PFSK-1 (cell line): Measurements from ENCODE around the gene POU6F2.

ENCODE experiments used
- FOXP2 ChIP-seq: optimal IDR thresholded peaks from 2 replicates; pipeline ENCODE3; 2011; ENCODE audit warnings: borderline replicate concordance, control low read depth, inconsistent platforms; ENCODE audit not compliant: insufficient read depth; ENCODE audit errors: extremely low read length, extremely low read depth
- POLR2AphosphoS5 ChIP-seq: IDR thresholded peaks from 2 replicates; pipeline ENCODE4 v1.6.1; 2012; ENCODE audit warnings: low read depth, mild to moderate bottlenecking, control low read depth, low read length, moderate library complexity
- SIN3A ChIP-seq: IDR thresholded peaks from 2 replicates; pipeline ENCODE4 v1.6.1; 2012; ENCODE audit warnings: mild to moderate bottlenecking, low read length, moderate library complexity, borderline replicate concordance; ENCODE audit not compliant: insufficient read depth
- TAF1 ChIP-seq: IDR thresholded peaks from 2 replicates; pipeline ENCODE4 v1.6.1; 2012; ENCODE audit warnings: low read length, control low read depth, borderline replicate concordance; ENCODE audit not compliant: insufficient read depth
- TF ChIP-seq, protein P1 (sequence below), 2 experiments: IDR thresholded peaks; 2 replicates each; pipeline versions ENCODE4 v1.6.1 to v1.8.0; 2011 to 2012; ENCODE audit warnings: low read depth in 2 of 2, low read length in 2 of 2, control low read depth in 1 of 2, inconsistent platforms in 1 of 2, mild to moderate bottlenecking in 1 of 2, moderate library complexity in 1 of 2; ENCODE audit not compliant: insufficient read depth in 1 of 2

POU6F2 gene

DNA sequence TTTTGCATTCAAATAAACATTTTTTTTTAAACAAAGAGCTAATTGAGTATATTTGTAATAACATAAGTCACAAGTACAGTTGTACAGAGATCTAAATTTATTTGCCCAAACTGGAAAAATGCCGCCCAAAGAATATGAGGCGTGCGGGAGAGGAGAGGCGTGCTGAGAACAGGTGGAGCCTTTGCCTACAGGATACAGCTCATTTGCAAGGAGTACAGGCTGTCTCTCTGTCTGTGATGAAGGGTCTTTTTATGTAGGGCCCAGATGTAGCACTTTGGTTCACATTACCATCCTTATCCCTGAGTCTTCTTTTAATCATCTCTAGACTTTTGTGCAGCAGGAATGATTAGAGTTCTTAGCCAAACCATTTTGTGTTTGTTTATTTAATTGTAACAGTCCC is 58.2 kb downstream of the POU6F2 start:
- TF ChIP-seq SIN3A (no peak), TAF1 (no peak), FOXP2 (no peak), POLR2AphosphoS5 (no peak)
- TF ChIP-seq, protein P1, sequence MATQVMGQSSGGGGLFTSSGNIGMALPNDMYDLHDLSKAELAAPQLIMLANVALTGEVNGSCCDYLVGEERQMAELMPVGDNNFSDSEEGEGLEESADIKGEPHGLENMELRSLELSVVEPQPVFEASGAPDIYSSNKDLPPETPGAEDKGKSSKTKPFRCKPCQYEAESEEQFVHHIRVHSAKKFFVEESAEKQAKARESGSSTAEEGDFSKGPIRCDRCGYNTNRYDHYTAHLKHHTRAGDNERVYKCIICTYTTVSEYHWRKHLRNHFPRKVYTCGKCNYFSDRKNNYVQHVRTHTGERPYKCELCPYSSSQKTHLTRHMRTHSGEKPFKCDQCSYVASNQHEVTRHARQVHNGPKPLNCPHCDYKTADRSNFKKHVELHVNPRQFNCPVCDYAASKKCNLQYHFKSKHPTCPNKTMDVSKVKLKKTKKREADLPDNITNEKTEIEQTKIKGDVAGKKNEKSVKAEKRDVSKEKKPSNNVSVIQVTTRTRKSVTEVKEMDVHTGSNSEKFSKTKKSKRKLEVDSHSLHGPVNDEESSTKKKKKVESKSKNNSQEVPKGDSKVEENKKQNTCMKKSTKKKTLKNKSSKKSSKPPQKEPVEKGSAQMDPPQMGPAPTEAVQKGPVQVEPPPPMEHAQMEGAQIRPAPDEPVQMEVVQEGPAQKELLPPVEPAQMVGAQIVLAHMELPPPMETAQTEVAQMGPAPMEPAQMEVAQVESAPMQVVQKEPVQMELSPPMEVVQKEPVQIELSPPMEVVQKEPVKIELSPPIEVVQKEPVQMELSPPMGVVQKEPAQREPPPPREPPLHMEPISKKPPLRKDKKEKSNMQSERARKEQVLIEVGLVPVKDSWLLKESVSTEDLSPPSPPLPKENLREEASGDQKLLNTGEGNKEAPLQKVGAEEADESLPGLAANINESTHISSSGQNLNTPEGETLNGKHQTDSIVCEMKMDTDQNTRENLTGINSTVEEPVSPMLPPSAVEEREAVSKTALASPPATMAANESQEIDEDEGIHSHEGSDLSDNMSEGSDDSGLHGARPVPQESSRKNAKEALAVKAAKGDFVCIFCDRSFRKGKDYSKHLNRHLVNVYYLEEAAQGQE (IDR thresholded peaks at IDR 0.05; ENCODE audit: insufficient read depth in 1 of 2, low read depth in 2 of 2, low read length in 2 of 2), result no peak

DNA sequence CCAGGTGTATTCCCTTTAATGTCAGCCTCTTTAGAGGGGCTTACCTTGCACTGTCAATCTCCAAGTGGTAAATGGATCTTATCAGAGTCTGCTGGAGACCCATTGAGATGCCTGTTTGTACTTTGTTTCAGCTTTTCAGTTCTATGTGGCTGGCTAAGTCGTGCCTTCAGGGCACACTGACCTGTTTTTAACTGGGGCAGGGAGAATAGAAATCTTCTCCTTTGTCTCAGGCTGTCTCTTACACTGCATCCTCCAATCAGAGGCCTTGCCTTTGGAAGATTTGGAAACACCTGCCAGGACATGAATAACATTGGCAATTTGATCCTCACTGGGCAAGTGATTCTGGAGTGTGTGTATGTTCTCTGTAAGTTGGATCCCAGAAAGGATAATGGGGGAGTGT is 65.0 kb downstream of the POU6F2 start:
- no peak for TF ChIP-seq SIN3A
- no peak for TF ChIP-seq TAF1
- TF ChIP-seq POLR2AphosphoS5, result no peak
- no peak for TF ChIP-seq FOXP2
- TF ChIP-seq, protein P1 (IDR thresholded peaks at IDR 0.05; ENCODE audit: insufficient read depth in 1 of 2, low read depth in 2 of 2, low read length in 2 of 2), result no peak

DNA sequence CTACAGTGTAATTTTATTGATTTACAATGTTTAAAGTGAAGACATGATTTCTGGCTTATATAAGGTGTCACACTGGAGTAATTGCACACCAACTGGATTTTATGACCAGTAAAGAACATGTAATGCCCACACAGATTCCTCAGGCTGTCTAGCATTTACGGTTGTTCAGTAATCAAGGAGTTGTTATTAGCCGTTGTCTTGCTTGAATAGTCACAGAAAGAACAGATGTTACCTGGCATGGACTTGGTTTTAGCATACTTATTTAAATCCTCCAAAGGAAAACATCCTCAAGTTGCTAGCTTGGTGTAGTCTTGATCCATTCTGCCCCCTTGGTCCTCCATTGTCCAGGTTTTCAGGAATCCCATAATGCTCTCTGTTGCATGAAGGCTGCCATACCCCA is 65.8 kb downstream of the POU6F2 start:
- no peak for TF ChIP-seq POLR2AphosphoS5

DNA sequence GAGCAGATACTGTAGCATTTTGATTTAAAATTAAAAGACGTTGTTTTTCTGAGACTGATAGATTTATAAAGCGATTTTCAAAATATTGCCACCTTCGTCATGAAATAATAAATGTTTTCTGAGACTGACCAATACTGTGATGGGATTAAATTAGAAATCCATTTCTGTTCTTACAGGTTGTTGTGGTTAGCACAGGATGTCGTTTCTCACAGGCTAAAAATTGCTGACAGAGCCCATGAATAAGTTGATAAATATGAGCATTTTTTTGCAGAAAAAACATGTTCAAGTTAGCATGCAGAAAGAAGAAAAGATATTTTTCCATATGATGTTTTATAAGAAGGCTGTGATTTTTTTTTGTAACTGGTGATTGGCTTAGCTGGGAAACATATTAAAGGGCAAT is 66.8 kb downstream of the POU6F2 start:
- TF ChIP-seq FOXP2 (no peak), SIN3A (no peak), TAF1 (no peak), POLR2AphosphoS5 (no peak)
- TF ChIP-seq, protein P1 (IDR thresholded peaks at IDR 0.05; ENCODE audit: insufficient read depth in 1 of 2, low read depth in 2 of 2, low read length in 2 of 2), result no peak

DNA sequence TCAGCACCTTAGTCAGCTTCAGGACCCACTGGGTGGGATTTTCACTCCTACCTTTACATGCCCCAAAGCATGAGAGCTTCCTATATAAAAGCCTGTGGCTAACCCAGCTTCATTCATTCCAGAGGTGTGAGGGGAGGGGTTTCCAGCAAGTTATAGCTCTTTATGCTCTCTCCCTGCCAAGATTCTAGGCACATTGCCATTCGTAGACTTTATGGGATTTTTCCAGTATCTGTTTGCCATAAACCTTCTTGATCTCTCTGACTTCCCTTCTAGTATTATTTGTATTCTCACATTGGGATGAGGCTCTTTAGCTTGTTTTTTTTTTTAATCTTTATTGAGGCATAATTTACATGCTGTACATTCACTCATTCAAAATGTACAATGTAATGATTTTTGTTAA is 67.5 kb downstream of the POU6F2 start:
- TF ChIP-seq POLR2AphosphoS5 (no peak), SIN3A (no peak), FOXP2 (no peak), TAF1 (no peak)
- TF ChIP-seq, protein P1 (IDR thresholded peaks at IDR 0.05; ENCODE audit: insufficient read depth in 1 of 2, low read depth in 2 of 2, low read length in 2 of 2), result no peak
